NK-92 (cell line): Measurements from ENCODE around the gene ZNF608.

ENCODE experiments used
- DNase-seq: peaks from one replicate; lab custom pipeline; 2025; ENCODE audit not compliant: unreplicated experiment; lab: John Stamatoyannopoulos, UW

ZNF608 gene

GRCh38 chr5:124745928-124746915 lies at the start of gene ZNF608:
Gene ZNF608 (minus strand): TSS chr5:124746639. CDS start chr5:124744989, 1,650 bp downstream.
- DNase-seq: no peak

GRCh38 chr5:124795829-124796228 lies 49.4 kb upstream of the ZNF608 start:
- DNase-seq: no peak

DNA sequence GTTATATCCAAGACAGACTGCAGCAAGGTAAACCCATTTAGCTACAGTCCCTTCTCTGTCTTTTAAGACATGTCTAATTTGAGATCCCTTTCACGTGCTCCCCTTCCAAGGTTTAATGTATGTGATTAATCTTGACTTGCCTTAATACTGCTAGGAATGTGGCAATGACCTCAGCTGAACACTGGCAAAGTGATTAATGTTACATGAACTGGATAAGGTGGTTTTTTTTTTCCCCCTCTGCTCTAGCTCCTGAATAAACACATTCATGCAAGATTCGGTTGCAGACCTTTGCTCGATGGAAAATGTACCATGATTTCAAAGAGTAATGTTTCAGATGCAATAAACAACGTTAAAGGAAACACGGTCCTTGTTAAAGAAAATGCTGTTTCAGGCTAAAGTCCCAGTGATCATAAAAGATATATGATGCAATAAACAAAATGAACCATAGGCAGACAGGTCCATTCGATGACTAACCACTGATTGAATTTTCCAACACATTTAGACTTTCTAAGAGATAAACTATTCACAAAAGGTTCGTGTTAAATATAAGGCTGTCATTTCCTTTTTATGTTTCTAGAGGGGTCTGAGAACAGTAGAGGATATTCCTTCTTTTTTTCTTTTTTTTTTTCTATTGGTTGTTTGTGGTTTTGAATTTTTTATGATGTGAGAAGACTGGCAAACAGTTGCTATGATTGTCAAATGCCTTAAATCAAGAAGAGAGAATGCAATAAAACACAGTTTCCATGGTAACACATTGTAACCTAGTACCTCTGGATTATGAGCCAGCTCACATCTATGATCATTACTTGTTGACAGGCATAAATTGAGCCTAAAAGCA lies 44.7 kb upstream of the ZNF608 start:
- no peak for DNase-seq

DNA sequence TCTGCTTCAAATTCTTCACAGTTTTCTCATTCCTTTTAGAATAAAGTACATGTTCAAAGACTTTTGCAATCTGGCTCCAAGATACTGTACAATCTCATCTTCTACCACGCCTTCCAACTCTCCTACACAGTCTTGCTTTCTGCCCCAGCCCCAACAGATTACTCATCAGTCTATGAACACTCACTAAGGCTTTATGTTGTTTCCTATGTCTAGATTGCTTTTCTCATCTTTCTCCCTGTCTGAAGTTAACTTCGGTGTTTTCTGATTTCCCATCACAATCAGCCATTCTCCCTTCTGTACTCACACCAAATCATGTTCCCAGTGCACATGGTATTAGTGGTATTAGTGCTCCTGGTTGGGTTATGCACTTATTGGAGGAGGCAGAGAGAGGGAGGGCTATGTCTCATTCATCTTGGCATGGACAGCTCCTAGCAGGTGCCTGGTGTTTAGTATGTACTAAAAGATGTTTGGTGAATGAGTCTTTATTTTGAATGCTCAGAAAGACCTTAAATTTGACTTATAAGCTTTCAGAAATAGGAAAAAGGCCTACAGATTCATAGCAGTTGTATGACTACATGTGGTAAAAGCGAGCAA lies 44.0 kb upstream of the ZNF608 start:
- no peak for DNase-seq

DNA sequence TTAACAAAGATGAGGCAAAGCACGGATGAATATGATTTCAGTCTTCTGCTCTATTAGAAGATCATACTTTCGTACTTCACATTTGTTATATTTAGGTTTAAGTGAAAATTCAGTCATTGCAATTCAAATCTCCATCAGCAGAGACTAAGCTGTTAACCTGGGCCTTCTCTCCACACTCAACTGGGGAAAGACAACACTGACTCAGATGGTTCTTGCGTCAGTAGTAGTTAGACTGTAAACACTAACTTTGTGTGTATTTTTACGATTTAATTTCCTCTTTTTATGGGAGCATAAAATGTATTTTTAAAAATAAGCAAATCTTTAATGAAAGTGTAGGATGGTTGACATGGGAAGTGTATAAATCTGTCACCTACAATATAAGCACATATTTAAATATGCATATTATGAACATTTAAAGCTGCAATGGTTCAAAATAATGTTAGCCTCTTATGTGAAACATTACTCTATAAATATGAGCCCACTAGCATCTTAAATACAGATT lies 42.7 kb upstream of the ZNF608 start:
- no peak for DNase-seq

- DNase-seq: no peak
These were observed 37.4 kb upstream of the ZNF608 start for GRCh38 chr5:124783794-124784193.

GRCh38 chr5:124783285-124783684 lies 36.8 kb upstream of the ZNF608 start:
- DNase-seq: no peak

GRCh38 chr5:124782262-124782661 lies 35.8 kb upstream of the ZNF608 start:
- DNase-seq: no peak

DNA sequence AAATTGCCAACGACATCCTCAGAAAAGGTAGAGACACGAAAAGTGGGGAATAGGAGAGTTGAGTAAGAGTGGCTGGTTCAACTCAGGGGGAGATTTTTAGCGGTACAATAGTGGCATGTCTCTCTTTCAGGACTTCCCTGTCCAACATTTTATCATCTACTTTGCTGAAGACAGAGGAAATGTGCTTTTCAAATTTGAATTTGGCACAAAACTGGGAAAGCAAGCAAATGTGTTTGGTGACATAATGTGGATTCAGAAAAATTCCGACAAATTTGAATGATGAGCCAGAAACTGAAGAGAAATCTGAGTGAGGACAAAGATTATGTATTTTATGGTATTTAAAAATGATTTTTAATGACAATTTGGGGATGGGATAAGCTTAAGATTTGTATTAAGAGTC lies 33.6 kb upstream of the ZNF608 start:
- no peak for DNase-seq

DNA sequence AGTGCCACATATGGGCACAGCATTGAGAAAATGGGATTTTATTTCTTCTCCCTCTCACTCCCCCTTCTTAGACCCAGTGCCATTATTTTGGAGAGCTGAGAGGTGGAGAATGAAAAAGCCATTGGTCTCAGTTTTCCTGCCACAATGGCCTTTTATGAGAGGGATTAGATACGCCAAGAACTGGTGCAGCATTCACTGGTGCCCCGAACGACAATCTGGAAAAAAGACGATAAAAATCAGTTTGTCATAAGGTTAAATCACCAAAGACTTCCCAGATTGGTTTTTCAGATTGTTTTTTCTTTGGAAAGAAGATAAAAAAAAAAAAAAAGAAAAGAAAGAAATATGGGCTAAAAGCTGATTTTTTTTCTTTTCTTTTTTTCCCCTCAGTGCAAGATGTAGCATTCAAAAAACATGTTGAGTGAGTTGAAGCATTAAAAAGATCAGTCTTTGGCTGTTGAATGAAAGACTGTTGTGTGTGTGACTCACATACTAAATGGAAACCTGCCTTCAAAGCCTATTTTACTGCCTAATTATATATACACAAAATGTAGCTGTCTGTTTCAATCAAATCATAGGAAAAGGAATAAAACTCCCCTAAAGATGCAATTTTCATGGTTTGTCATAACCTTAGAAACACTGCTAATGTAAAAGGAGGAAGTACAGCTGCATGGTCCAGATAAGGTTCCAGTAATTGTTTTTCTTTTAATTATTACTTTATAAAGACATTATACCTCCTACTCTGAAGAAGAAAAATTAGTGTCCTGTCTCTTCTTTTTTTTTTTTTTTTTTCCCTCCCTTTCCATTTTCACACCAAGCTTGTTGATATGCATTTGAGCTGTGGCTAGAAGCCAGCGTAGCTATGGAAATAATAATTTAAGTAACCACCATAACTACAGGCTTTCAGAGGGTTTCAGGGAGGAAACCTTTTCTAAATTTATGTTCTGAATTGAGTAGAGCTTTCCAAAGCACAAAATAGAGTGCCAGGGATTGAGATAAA lies 27.2 kb upstream of the ZNF608 start:
- DNase-seq: no peak

GRCh38 chr5:124772457-124773200 lies 26.2 kb upstream of the ZNF608 start:
- DNase-seq: no peak

GRCh38 chr5:124771761-124772160 lies 25.3 kb upstream of the ZNF608 start:
- no peak for DNase-seq

DNA sequence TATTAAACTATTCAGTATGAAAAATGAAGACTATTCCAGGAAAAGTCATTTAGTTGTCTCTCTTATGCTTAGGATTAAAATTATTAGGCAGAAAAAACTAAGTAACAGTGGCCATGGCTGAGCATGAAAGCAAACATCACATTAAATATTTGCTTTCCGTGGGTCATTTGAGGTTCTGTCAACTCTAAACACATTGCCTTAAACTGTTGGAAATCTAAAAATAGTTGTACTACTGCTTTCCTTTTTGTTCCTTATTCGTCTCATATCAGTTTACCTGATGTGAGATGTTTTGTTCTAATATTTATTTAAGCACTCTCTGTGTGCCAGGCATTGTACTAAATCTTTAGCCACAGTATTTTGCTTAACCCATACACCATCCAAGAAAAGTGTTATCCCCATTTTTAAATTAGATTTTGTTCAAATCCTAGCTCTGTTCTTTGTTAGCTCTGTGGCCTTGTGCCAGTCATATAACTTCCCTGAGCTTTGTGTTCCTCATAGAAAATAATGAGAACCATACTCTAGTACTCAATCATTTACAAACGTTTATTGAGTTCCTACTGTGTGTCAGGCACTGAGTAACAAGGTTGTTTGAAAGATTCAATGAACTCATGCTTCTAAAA lies 18.7 kb upstream of the ZNF608 start:
- DNase-seq: no peak

DNA sequence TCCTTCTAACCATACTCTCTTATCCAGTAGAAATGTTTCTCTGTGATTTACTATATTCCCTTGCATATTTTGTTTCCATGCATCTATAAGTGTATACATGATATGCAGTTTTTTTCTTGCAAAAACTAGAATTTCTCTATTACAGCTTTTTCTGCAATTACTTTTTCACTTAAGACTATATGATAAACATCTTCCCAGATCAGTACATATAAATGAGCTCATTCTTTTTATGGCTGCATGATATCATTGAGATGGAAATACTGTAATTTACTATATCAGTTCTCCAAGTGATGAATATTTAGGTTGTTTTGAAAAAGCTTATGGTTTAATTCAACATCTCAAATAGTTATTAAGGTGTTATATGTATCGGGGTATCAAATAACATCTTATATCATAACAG lies 18.1 kb upstream of the ZNF608 start:
- DNase-seq: no peak

GRCh38 chr5:124761010-124761409 lies 14.6 kb upstream of the ZNF608 start:
- no peak for DNase-seq

GRCh38 chr5:124760608-124761007 lies 14.2 kb upstream of the ZNF608 start:
- DNase-seq: no peak

- DNase-seq: no peak
These were observed 9.1 kb upstream of the ZNF608 start for GRCh38 chr5:124755565-124755964.

DNA sequence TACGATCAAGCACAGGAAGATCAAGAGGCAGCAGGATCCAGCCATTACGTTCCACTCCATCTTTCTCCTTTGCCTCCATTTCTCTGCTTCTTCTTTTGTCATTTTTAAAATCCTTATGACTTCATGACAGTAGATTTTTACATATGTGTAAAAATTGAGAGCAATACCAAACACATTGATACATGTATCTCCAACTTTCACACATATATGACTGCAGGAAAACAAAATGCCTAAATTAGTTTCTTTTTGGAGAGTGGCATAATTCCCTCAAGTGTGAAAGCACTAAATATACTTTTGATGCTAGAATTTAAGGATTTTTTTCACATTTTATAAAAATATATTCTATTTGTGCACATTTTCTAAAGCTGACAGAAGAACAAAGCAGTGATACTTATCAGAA lies 8.6 kb upstream of the ZNF608 start:
- no peak for DNase-seq
